ENCODE results near the gene HOXC10.

HOXC10 gene

GRCh38 chr12:53952871-53953734 lies 31.8 kb upstream of the HOXC10 start:
- H3K9me3 ChIP-seq (ENCODE audit: insufficient read depth, low read depth, low read length), result peaks cover 8% of the 10 kb centered on the region; the same call in 1 of the 2 replicates
- no peaks in the 10 kb centered on the region for H3K4me1 ChIP-seq (ENCODE audit: insufficient read depth, low read length)
- H3K27ac ChIP-seq (ENCODE audit: low read length), result no peak overlapping the region
- H3K9ac ChIP-seq (ENCODE audit: low read depth, low read length), result no peak overlapping the region
- H3K27me3 ChIP-seq (ENCODE audit: insufficient read depth, low read length), result peaks cover 100% of the 10 kb centered on the region
- H3K4me3 ChIP-seq (ENCODE audit: low read length), result no peak overlapping the region
- H3K36me3 ChIP-seq (ENCODE audit: insufficient read depth, low read depth, low read length), result no peaks in the 10 kb centered on the region

- H3K9ac ChIP-seq (ENCODE audit: low read depth, low read length), result no peak overlapping the region
- peaks cover 100% of the 10 kb centered on the region for H3K27me3 ChIP-seq (ENCODE audit: insufficient read depth, low read length)
- no peaks in the 10 kb centered on the region for H3K36me3 ChIP-seq (ENCODE audit: insufficient read depth, low read depth, low read length)
- H3K4me1 ChIP-seq (ENCODE audit: insufficient read depth, low read length), result no peaks in the 10 kb centered on the region
- no peak overlapping the region for H3K4me3 ChIP-seq (ENCODE audit: low read length)
- peaks cover 8% of the 10 kb centered on the region; the same call in 1 of the 2 replicates for H3K9me3 ChIP-seq (ENCODE audit: insufficient read depth, low read depth, low read length)
- no peak overlapping the region for H3K27ac ChIP-seq (ENCODE audit: low read length)
Measured at GRCh38 chr12:53953831-53954693, 30.9 kb upstream of the HOXC10 start.

GRCh38 chr12:53954694-53955035 lies 30.3 kb upstream of the HOXC10 start, which contains the start of gene HOXC12:
HOXC12 (plus strand) TSS chr12:53954903; CDS start chr12:53954930, 27 bp downstream.
- Histone ChIP-seq H3K36me3 (ENCODE audit: insufficient read depth, low read depth, low read length) (no peaks in the 10 kb centered on the region), H3K9ac (ENCODE audit: low read depth, low read length) (no peak within 1 kb of the TSS), H3K4me3 (ENCODE audit: low read length) (no peak within 1 kb of the TSS), H3K27me3 (ENCODE audit: insufficient read depth, low read length) (peaks cover 100% of the 10 kb centered on the region), H3K9me3 (ENCODE audit: insufficient read depth, low read depth, low read length) (peaks cover 8% of the 10 kb centered on the region; the same call in 1 of the 2 replicates), H3K27ac (ENCODE audit: low read length) (no peak within 1 kb of the TSS), H3K4me1 (ENCODE audit: insufficient read depth, low read length) (no peaks in the 10 kb centered on the region)

GRCh38 chr12:53955036-53955775 lies 29.7 kb upstream of the HOXC10 start:
- no peak overlapping the region for H3K27ac ChIP-seq (ENCODE audit: low read length)
- H3K4me1 ChIP-seq (ENCODE audit: insufficient read depth, low read length), result no peaks in the 10 kb centered on the region
- H3K27me3 ChIP-seq (ENCODE audit: insufficient read depth, low read length), result peaks cover 100% of the 10 kb centered on the region
- no peaks in the 10 kb centered on the region for H3K36me3 ChIP-seq (ENCODE audit: insufficient read depth, low read depth, low read length)
- no peak overlapping the region for H3K4me3 ChIP-seq (ENCODE audit: low read length)
- no peak overlapping the region for H3K9ac ChIP-seq (ENCODE audit: low read depth, low read length)
- H3K9me3 ChIP-seq (ENCODE audit: insufficient read depth, low read depth, low read length), result peaks cover 8% of the 10 kb centered on the region; the same call in 1 of the 2 replicates

- Histone ChIP-seq H3K36me3 (ENCODE audit: insufficient read depth, low read depth, low read length) (no peaks in the 10 kb centered on the region), H3K9me3 (ENCODE audit: insufficient read depth, low read depth, low read length) (peaks cover 8% of the 10 kb centered on the region; the same call in 1 of the 2 replicates), H3K4me1 (ENCODE audit: insufficient read depth, low read length) (no peaks in the 10 kb centered on the region), H3K4me3 (ENCODE audit: low read length) (no peak overlapping the region), H3K9ac (ENCODE audit: low read depth, low read length) (no peak overlapping the region), H3K27ac (ENCODE audit: low read length) (no peak overlapping the region), H3K27me3 (ENCODE audit: insufficient read depth, low read length) (peaks cover 100% of the 10 kb centered on the region)
Measured at GRCh38 chr12:53955776-53956250, 29.1 kb upstream of the HOXC10 start.

GRCh38 chr12:53956251-53956887 lies 28.6 kb upstream of the HOXC10 start:
- Histone ChIP-seq H3K36me3 (ENCODE audit: insufficient read depth, low read depth, low read length) (no peaks in the 10 kb centered on the region), H3K4me1 (ENCODE audit: insufficient read depth, low read length) (no peaks in the 10 kb centered on the region), H3K4me3 (ENCODE audit: low read length) (no peak overlapping the region), H3K27ac (ENCODE audit: low read length) (no peak overlapping the region), H3K9me3 (ENCODE audit: insufficient read depth, low read depth, low read length) (peaks cover 8% of the 10 kb centered on the region; the same call in 1 of the 2 replicates), H3K27me3 (ENCODE audit: insufficient read depth, low read length) (peaks cover 100% of the 10 kb centered on the region), H3K9ac (ENCODE audit: low read depth, low read length) (no peak overlapping the region)

- no peak overlapping the region for H3K9ac ChIP-seq (ENCODE audit: low read depth, low read length)
- H3K9me3 ChIP-seq (ENCODE audit: insufficient read depth, low read depth, low read length), result peaks cover 8% of the 10 kb centered on the region; the same call in 1 of the 2 replicates
- no peaks in the 10 kb centered on the region for H3K36me3 ChIP-seq (ENCODE audit: insufficient read depth, low read depth, low read length)
- H3K27me3 ChIP-seq (ENCODE audit: insufficient read depth, low read length), result peaks cover 100% of the 10 kb centered on the region
- no peak overlapping the region for H3K4me3 ChIP-seq (ENCODE audit: low read length)
- H3K4me1 ChIP-seq (ENCODE audit: insufficient read depth, low read length), result no peaks in the 10 kb centered on the region
- H3K27ac ChIP-seq (ENCODE audit: low read length), result no peak overlapping the region
Measured at GRCh38 chr12:53956914-53957536, 27.9 kb upstream of the HOXC10 start.

- H3K4me3 ChIP-seq (ENCODE audit: low read length), result no peak overlapping the region
- H3K27me3 ChIP-seq (ENCODE audit: insufficient read depth, low read length), result peaks cover 100% of the 10 kb centered on the region
- H3K36me3 ChIP-seq (ENCODE audit: insufficient read depth, low read depth, low read length), result no peaks in the 10 kb centered on the region
- peaks cover 8% of the 10 kb centered on the region; the same call in 1 of the 2 replicates for H3K9me3 ChIP-seq (ENCODE audit: insufficient read depth, low read depth, low read length)
- no peak overlapping the region for H3K9ac ChIP-seq (ENCODE audit: low read depth, low read length)
- no peaks in the 10 kb centered on the region for H3K4me1 ChIP-seq (ENCODE audit: insufficient read depth, low read length)
- no peak overlapping the region for H3K27ac ChIP-seq (ENCODE audit: low read length)
Measured at GRCh38 chr12:53958128-53958527, 26.8 kb upstream of the HOXC10 start.

GRCh38 chr12:53959314-53959713 lies 25.6 kb upstream of the HOXC10 start:
- no peak overlapping the region for H3K27ac ChIP-seq (ENCODE audit: low read length)
- no peaks in the 10 kb centered on the region for H3K4me1 ChIP-seq (ENCODE audit: insufficient read depth, low read length)

GRCh38 chr12:53960187-53961024 lies 24.5 kb upstream of the HOXC10 start:
- Histone ChIP-seq H3K9me3 (ENCODE audit: insufficient read depth, low read depth, low read length) (peaks cover 8% of the 10 kb centered on the region; the same call in 1 of the 2 replicates), H3K4me3 (ENCODE audit: low read length) (no peak overlapping the region), H3K4me1 (ENCODE audit: insufficient read depth, low read length) (no peaks in the 10 kb centered on the region), H3K27ac (ENCODE audit: low read length) (no peak overlapping the region), H3K9ac (ENCODE audit: low read depth, low read length) (no peak overlapping the region), H3K36me3 (ENCODE audit: insufficient read depth, low read depth, low read length) (no peaks in the 10 kb centered on the region), H3K27me3 (ENCODE audit: insufficient read depth, low read length) (peaks cover 100% of the 10 kb centered on the region)

More at GRCh38 chr12:53959314-53959713, 25.6 kb upstream of the HOXC10 start:
- peaks cover 100% of the 10 kb centered on the region for H3K27me3 ChIP-seq (ENCODE audit: insufficient read depth, low read length)
- H3K36me3 ChIP-seq (ENCODE audit: insufficient read depth, low read depth, low read length), result no peaks in the 10 kb centered on the region
- H3K4me3 ChIP-seq (ENCODE audit: low read length), result no peak overlapping the region
- H3K9me3 ChIP-seq (ENCODE audit: insufficient read depth, low read depth, low read length), result peaks cover 8% of the 10 kb centered on the region; the same call in 1 of the 2 replicates
- no peak overlapping the region for H3K9ac ChIP-seq (ENCODE audit: low read depth, low read length)

Data from iPS-20b (cell line).